ENCODE data around the gene DLST. TPM values are rescaled to one million over a fixed set of nuclear protein-coding genes. Genes with fewer than 3 reads are reported as not detected.

The DLST gene
- total RNA-seq, 4 donors from 2014 or later = 71.3 to 157 (median 105) TPM

- ATAC-seq = no peak
- Histone ChIP-seq H3K9me3 (no peaks in the 10 kb centered on the region), H3K27me3 (no peaks in the 10 kb centered on the region), H3K4me3 (no peak overlapping the region), H3K27ac (no peak overlapping the region), H3K4me1 (peaks cover 6 to 9% of the 10 kb centered on the region in 2 donors), H3K36me3 (no peaks in the 10 kb centered on the region)
- TF ChIP-seq POLR2A (IDR thresholded peaks at IDR 0.05) = no peak
- TF ChIP-seq CTCF (IDR thresholded peaks at IDR 0.05 in 4 of 5, conservative IDR thresholded peaks at IDR 0.05 in 1 of 5) = no peak
- intact Hi-C loops (cut with DNase I; ENCODE audit: low total_unique reads) = no loop called here
- in situ Hi-C loops (cut with MboI; ENCODE audit: low sequenced_read_pairs in 4 of 4) = loop anchor here in 2 of 4 donors (5.0 kb wide), 2 partner anchors 34 to 39 kb away; no protein-coding TSS in a partner anchor
- no peak for DNase-seq
Measured at GRCh38 chr14:74863274-74863673, 18.4 kb upstream of the DLST start.

GRCh38 chr14:74864198-74864597 is 17.5 kb upstream of the DLST start:
- no peak for DNase-seq
- in situ Hi-C loops (cut with MboI; ENCODE audit: low sequenced_read_pairs in 4 of 4) = loop anchor here in 2 of 4 donors (5.0 kb wide), 2 partner anchors 33 to 38 kb away; no protein-coding TSS in a partner anchor
- ATAC-seq = no peak

GRCh38 chr14:74865156-74865555 is 16.6 kb upstream of the DLST start:
- Histone ChIP-seq H3K27ac (no peak overlapping the region), H3K9me3 (no peaks in the 10 kb centered on the region), H3K27me3 (no peaks in the 10 kb centered on the region), H3K4me3 (no peak overlapping the region), H3K36me3 (no peaks in the 10 kb centered on the region), H3K4me1 (peaks cover 6 to 9% of the 10 kb centered on the region in 2 donors)
- intact Hi-C loops (cut with DNase I; ENCODE audit: low total_unique reads) = no loop called here
- DNase-seq (no peak), ATAC-seq (no peak)
- TF ChIP-seq POLR2A (IDR thresholded peaks at IDR 0.05) = no peak
- no peak for TF ChIP-seq CTCF (IDR thresholded peaks at IDR 0.05 in 4 of 5, conservative IDR thresholded peaks at IDR 0.05 in 1 of 5)
- in situ Hi-C loops (cut with MboI; ENCODE audit: low sequenced_read_pairs in 4 of 4) = no loop called here

More at GRCh38 chr14:74864198-74864597, 17.5 kb upstream of the DLST start:
- Histone ChIP-seq H3K4me3 (no peak overlapping the region), H3K4me1 (peaks cover 6 to 9% of the 10 kb centered on the region in 2 donors), H3K27ac (no peak overlapping the region), H3K9me3 (no peaks in the 10 kb centered on the region), H3K27me3 (no peaks in the 10 kb centered on the region), H3K36me3 (no peaks in the 10 kb centered on the region)
- intact Hi-C loops (cut with DNase I; ENCODE audit: low total_unique reads) = no loop called here
- TF ChIP-seq POLR2A (IDR thresholded peaks at IDR 0.05) = no peak
- TF ChIP-seq CTCF (IDR thresholded peaks at IDR 0.05 in 4 of 5, conservative IDR thresholded peaks at IDR 0.05 in 1 of 5) = no peak

GRCh38 chr14:74866708-74867389 is 14.9 kb upstream of the DLST start:
- DNase-seq = no peak
- H3K36me3 ChIP-seq = no peaks in the 10 kb centered on the region
- ATAC-seq = no peak
- no peak overlapping the region for H3K4me3 ChIP-seq
- no peaks in the 10 kb centered on the region for H3K9me3 ChIP-seq
- intact Hi-C loops (cut with DNase I; ENCODE audit: low total_unique reads) = loop anchor here (2.0 kb wide), 1 partner anchor 26 kb away; no protein-coding TSS in a partner anchor
- no peak overlapping the region for H3K27ac ChIP-seq
- in situ Hi-C loops (cut with MboI; ENCODE audit: low sequenced_read_pairs in 4 of 4) = no loop called here
- TF ChIP-seq CTCF (IDR thresholded peaks at IDR 0.05 in 4 of 5, conservative IDR thresholded peaks at IDR 0.05 in 1 of 5) (no peak), POLR2A (IDR thresholded peaks at IDR 0.05) (no peak)
- no peaks in the 10 kb centered on the region for H3K27me3 ChIP-seq
- H3K4me1 ChIP-seq = no peaks in the 10 kb centered on the region

All from gastrocnemius medialis (tissue), 4 donors.